Mesenchymal stem cell (in vitro differentiated cells and primary cell): ENCODE results near the gene WWOX.

Experiments used
- DNase-seq: peaks from one replicate; pipeline ENCODE4 v3.0.0-alpha.2; 2013
- H2AFZ ChIP-seq: one replicate; pipeline ENCODE4 v1.6.1; 2013; ENCODE audit warnings: low read depth, mild to moderate bottlenecking, control low read depth, inconsistent platforms, low read length, moderate library complexity
- H2AK5ac ChIP-seq: 2 replicates; pipeline ENCODE4 v1.6.1; 2013; ENCODE audit warnings: low read length, moderate library complexity, mild to moderate bottlenecking, inconsistent platforms; ENCODE audit not compliant: severe bottlenecking
- H2BK120ac ChIP-seq: one replicate; pipeline ENCODE4 v1.6.1; 2013; ENCODE audit warnings: low read depth, mild to moderate bottlenecking, inconsistent platforms, low read length, moderate library complexity
- H2BK12ac ChIP-seq, 2 experiments: one replicate each; pipeline ENCODE4 v1.6.1; 2013; ENCODE audit warnings: inconsistent platforms in 2 of 2, low read length in 2 of 2, mild to moderate bottlenecking in 2 of 2, moderate library complexity in 2 of 2, control low read depth in 1 of 2
- H2BK15ac ChIP-seq: one replicate; pipeline ENCODE4 v1.6.1; 2013; ENCODE audit warnings: mild to moderate bottlenecking, low read depth, inconsistent platforms; ENCODE audit not compliant: poor library complexity, severe bottlenecking
- H2BK5ac ChIP-seq: 2 replicates; pipeline ENCODE4 v1.6.1; 2013; ENCODE audit warnings: low read depth, mild to moderate bottlenecking, low read length, control low read depth, inconsistent platforms; ENCODE audit not compliant: poor library complexity, severe bottlenecking
- H3K14ac ChIP-seq, 2 experiments: one replicate each; pipeline ENCODE4 v1.6.1; 2013; ENCODE audit warnings: inconsistent platforms in 2 of 2, low read length in 2 of 2, control low read depth in 1 of 2, mild to moderate bottlenecking in 1 of 2, moderate library complexity in 1 of 2
- H3K18ac ChIP-seq, 2 experiments: one replicate each; pipeline ENCODE4 v1.6.1; 2013; ENCODE audit warnings: inconsistent platforms in 2 of 2, low read length in 2 of 2, control low read depth in 1 of 2, low read depth in 1 of 2, mild to moderate bottlenecking in 1 of 2
- H3K23ac ChIP-seq, 2 experiments: one replicate each; pipeline ENCODE4 v1.6.1; 2013; ENCODE audit warnings: inconsistent platforms in 2 of 2, low read length in 2 of 2, mild to moderate bottlenecking in 2 of 2, moderate library complexity in 2 of 2, control low read depth in 1 of 2
- H3K27ac ChIP-seq: 2 replicates; pipeline ENCODE4 v1.5.1; 2013; ENCODE audit warnings: mild to moderate bottlenecking, moderate library complexity, low read length, control low read depth, inconsistent platforms; ENCODE audit not compliant: poor library complexity, severe bottlenecking
- H3K27me3 ChIP-seq, 2 experiments: 2 replicates each; pipeline versions ENCODE4 v1.6.1 to v1.7.0; 2013; ENCODE audit warnings: low read length in 2 of 2, mild to moderate bottlenecking in 2 of 2, moderate library complexity in 2 of 2, control low read depth in 1 of 2, inconsistent platforms in 1 of 2; ENCODE audit not compliant: control insufficient read depth in 1 of 2, insufficient read depth in 1 of 2
- H3K36me3 ChIP-seq, 2 experiments: 2 replicates each; pipeline versions ENCODE4 v1.6.1 to v1.7.0; 2013; ENCODE audit warnings: low read length in 2 of 2, control low read depth in 1 of 2, inconsistent platforms in 1 of 2, low read depth in 1 of 2, mild to moderate bottlenecking in 1 of 2; ENCODE audit not compliant: insufficient read depth in 2 of 2, control insufficient read depth in 1 of 2
- H3K4ac ChIP-seq, 2 experiments: one replicate each; pipeline ENCODE4 v1.6.1; 2013; ENCODE audit warnings: inconsistent platforms in 2 of 2, low read length in 2 of 2, mild to moderate bottlenecking in 2 of 2, moderate library complexity in 2 of 2, control low read depth in 1 of 2, low read depth in 1 of 2
- H3K4me1 ChIP-seq: 2 replicates; pipeline ENCODE4 v1.6.1; 2013; ENCODE audit warnings: low read depth, low read length, control low read depth; ENCODE audit not compliant: control insufficient read depth, insufficient read depth
- H3K4me2 ChIP-seq: 2 replicates; pipeline ENCODE4 v1.6.1; 2013; ENCODE audit warnings: low read length, mild to moderate bottlenecking, inconsistent platforms; ENCODE audit not compliant: poor library complexity, severe bottlenecking
- H3K4me3 ChIP-seq, 2 experiments: 2 replicates each; pipeline versions ENCODE4 v1.5.1 to v1.7.0; 2013; ENCODE audit warnings: low read length in 2 of 2, mild to moderate bottlenecking in 2 of 2, control low read depth in 1 of 2, low read depth in 1 of 2; ENCODE audit not compliant: insufficient read depth in 1 of 2
- H3K79me1 ChIP-seq: replicated peaks from 2 replicates; pipeline ENCODE4 v1.6.1; 2013; ENCODE audit warnings: mild to moderate bottlenecking, control low read depth, low read length, inconsistent platforms; ENCODE audit not compliant: poor library complexity, severe bottlenecking
- H3K9ac ChIP-seq: 2 replicates; pipeline ENCODE4 v1.7.0; 2013; ENCODE audit warnings: mild to moderate bottlenecking, low read length, moderate library complexity
- H3K9me3 ChIP-seq: 2 replicates; pipeline ENCODE4 v1.7.0; 2013; ENCODE audit warnings: mild to moderate bottlenecking, low read length; ENCODE audit not compliant: control insufficient read depth
- H4K8ac ChIP-seq: one replicate; pipeline ENCODE4 v1.6.1; 2013; ENCODE audit warnings: inconsistent platforms, mild to moderate bottlenecking, low read length, moderate library complexity
- H4K91ac ChIP-seq: one replicate; pipeline ENCODE4 v1.6.1; 2013; ENCODE audit warnings: mild to moderate bottlenecking, low read length, inconsistent platforms
- WGBS: methylation state at CpG from one replicate; pipeline ENCODE4 v1.1.7; 2013; ENCODE audit warnings: mixed read lengths; 5-methylcytosine and 5-hydroxymethylcytosine counted together

WWOX gene

GRCh38 chr16:79182616-79183015 lies 1083.2 kb downstream of the WWOX start:
- no peak overlapping the region for H4K8ac ChIP-seq
- H3K4me2 ChIP-seq: no peak overlapping the region
- no peak overlapping the region for H2AK5ac ChIP-seq
- no peak overlapping the region for H3K27ac ChIP-seq
- H4K91ac ChIP-seq: no peak overlapping the region
- peak overlapping the region; percentile 27 for H3K9ac ChIP-seq
- peaks cover 3% of the 10 kb centered on the region for H3K4me1 ChIP-seq
- H2BK15ac ChIP-seq: no peak overlapping the region
- no peak overlapping the region for H3K4me3 ChIP-seq
- WGBS: 61% methylated on average over 5 of the region's 6 CpGs
- H3K23ac ChIP-seq: no peak overlapping the region
- H3K18ac ChIP-seq: no peak overlapping the region
- no peak overlapping the region for H2AFZ ChIP-seq
- peaks cover 15% of the 10 kb centered on the region for H3K9me3 ChIP-seq
- no peak overlapping the region for H2BK12ac ChIP-seq
- DNase-seq: peak; percentile 35
- H3K4ac ChIP-seq: no peak overlapping the region
- no peak overlapping the region for H2BK5ac ChIP-seq
- H3K14ac ChIP-seq: no peak overlapping the region
- no peak overlapping the region for H2BK120ac ChIP-seq
- no peaks in the 10 kb centered on the region for H3K36me3 ChIP-seq
- no peaks in the 10 kb centered on the region for H3K27me3 ChIP-seq
- no peaks in the 10 kb centered on the region for H3K79me1 ChIP-seq

GRCh38 chr16:79183571-79183970 lies 1084.1 kb downstream of the WWOX start:
- WGBS: 99% methylated on average over 4 of the region's 4 CpGs
- Histone ChIP-seq H3K27me3 (no peaks in the 10 kb centered on the region), H2AFZ (no peak overlapping the region), H3K9me3 (peaks cover 10% of the 10 kb centered on the region), H3K4me2 (no peak overlapping the region), H3K79me1 (no peaks in the 10 kb centered on the region), H2BK120ac (no peak overlapping the region), H3K36me3 (no peaks in the 10 kb centered on the region), H3K4ac (no peak overlapping the region), H4K8ac (no peak overlapping the region), H4K91ac (no peak overlapping the region), H2AK5ac (no peak overlapping the region), H2BK5ac (no peak overlapping the region), H2BK15ac (no peak overlapping the region), H3K23ac (no peak overlapping the region), H3K4me1 (peaks cover 3% of the 10 kb centered on the region), H3K9ac (no peak overlapping the region), H3K27ac (no peak overlapping the region), H3K18ac (no peak overlapping the region), H2BK12ac (no peak overlapping the region), H3K4me3 (no peak overlapping the region), H3K14ac (no peak overlapping the region)
- DNase-seq: no peak

GRCh38 chr16:79184464-79185030 lies 1085.1 kb downstream of the WWOX start:
- Histone ChIP-seq H2BK15ac (no peak overlapping the region), H3K4me3 (no peak overlapping the region), H3K27ac (no peak overlapping the region), H2BK12ac (no peak overlapping the region), H2BK120ac (no peak overlapping the region), H2AFZ (no peak overlapping the region), H3K23ac (no peak overlapping the region), H3K36me3 (no peaks in the 10 kb centered on the region), H3K14ac (no peak overlapping the region), H3K4me2 (no peak overlapping the region), H3K9ac (no peak overlapping the region), H3K4me1 (peaks cover 3% of the 10 kb centered on the region), H2AK5ac (no peak overlapping the region), H4K91ac (no peak overlapping the region), H4K8ac (no peak overlapping the region), H3K4ac (no peak overlapping the region), H3K9me3 (peaks cover 6% of the 10 kb centered on the region), H3K79me1 (no peaks in the 10 kb centered on the region), H2BK5ac (no peak overlapping the region), H3K18ac (no peak overlapping the region), H3K27me3 (no peaks in the 10 kb centered on the region)
- DNase-seq: no peak
- WGBS: 88% methylated on average over 2 of the region's 2 CpGs

DNA sequence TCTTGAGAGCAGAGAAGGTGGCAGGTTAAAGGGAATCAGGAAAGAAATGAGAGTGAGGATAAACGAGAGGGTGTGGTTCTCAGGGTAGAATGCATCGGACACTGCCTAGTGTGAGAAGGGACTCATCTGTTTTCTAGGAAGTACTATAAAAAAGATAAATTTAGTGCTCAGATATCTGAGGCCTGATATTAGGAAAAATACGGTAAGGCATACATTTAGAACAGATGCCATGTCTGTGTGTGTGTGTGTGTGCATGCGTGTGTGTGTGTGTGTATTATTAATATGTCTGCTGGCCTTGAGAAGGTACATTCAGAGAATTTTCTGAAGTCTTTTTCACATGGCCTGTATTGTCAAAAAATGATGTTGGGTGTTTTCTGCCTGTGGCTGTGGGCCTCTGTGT lies 1086.3 kb downstream of the WWOX start:
- Histone ChIP-seq H3K23ac (no peak overlapping the region), H3K14ac (no peak overlapping the region), H2BK5ac (no peak overlapping the region), H3K18ac (no peak overlapping the region), H3K36me3 (no peaks in the 10 kb centered on the region), H2BK15ac (no peak overlapping the region), H3K9me3 (peaks cover 3% of the 10 kb centered on the region), H3K4me2 (no peak overlapping the region), H4K91ac (no peak overlapping the region), H3K9ac (no peak overlapping the region), H3K27me3 (no peaks in the 10 kb centered on the region), H3K4ac (no peak overlapping the region), H2AK5ac (no peak overlapping the region), H2AFZ (no peak overlapping the region), H4K8ac (no peak overlapping the region), H3K27ac (no peak overlapping the region), H2BK120ac (no peak overlapping the region), H3K4me1 (peaks cover 3% of the 10 kb centered on the region), H3K4me3 (no peak overlapping the region), H3K79me1 (no peaks in the 10 kb centered on the region), H2BK12ac (no peak overlapping the region)
- WGBS: 86% methylated on average over 4 of the region's 4 CpGs
- DNase-seq: no peak
